GM12892 (cell line): Measurements from ENCODE around the gene OR6S1.

Experiments used
- DNase-seq: peaks from one replicate; pipeline ENCODE4 v3.0.0; 2011; ENCODE audit not compliant: insufficient read length
- FAIRE-seq: peaks from 2 replicates; lab custom pipeline; 2011; peaks lifted over from hg19 to GRCh38; lab: Jason Lieb, UNC
- POLR2A ChIP-seq: IDR thresholded peaks from 2 replicates; pipeline ENCODE4 v1.6.1; 2011; ENCODE audit warnings: low read depth, low read length, control low read depth
- POLR2AphosphoS5 ChIP-seq: IDR thresholded peaks from 2 replicates; pipeline ENCODE4 v1.6.1; 2011; ENCODE audit warnings: low read depth, low read length, control low read depth
- TAF1 ChIP-seq: IDR thresholded peaks from 2 replicates; pipeline ENCODE4 v1.6.1; 2011; ENCODE audit warnings: low read depth, mild to moderate bottlenecking, control low read depth, low read length, borderline replicate concordance

The OR6S1 gene

DNA sequence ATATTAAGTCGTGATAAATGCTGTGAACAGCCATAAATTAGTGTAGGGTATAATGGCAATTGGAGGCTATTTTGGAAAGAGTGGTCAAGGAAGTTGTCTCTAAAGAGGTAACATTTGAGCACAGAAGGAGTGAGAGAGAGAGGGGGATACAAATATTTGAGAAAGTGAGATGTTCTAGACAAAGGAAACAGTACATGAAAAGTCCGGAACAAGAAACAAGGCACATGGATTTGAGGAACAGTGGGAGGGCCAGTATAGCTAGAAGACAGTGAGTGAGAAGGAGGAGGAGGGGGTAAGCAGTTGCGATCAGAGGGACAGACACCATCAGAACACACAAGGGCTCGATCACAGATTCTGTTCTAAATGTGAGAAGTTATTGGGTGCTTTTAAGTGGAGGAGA, 30.2 kb downstream of the OR6S1 start:
- no peak for DNase-seq
- no peak for FAIRE-seq
- TF ChIP-seq TAF1 = no peak
- TF ChIP-seq POLR2AphosphoS5 = no peak
- no peak for TF ChIP-seq POLR2A

DNA sequence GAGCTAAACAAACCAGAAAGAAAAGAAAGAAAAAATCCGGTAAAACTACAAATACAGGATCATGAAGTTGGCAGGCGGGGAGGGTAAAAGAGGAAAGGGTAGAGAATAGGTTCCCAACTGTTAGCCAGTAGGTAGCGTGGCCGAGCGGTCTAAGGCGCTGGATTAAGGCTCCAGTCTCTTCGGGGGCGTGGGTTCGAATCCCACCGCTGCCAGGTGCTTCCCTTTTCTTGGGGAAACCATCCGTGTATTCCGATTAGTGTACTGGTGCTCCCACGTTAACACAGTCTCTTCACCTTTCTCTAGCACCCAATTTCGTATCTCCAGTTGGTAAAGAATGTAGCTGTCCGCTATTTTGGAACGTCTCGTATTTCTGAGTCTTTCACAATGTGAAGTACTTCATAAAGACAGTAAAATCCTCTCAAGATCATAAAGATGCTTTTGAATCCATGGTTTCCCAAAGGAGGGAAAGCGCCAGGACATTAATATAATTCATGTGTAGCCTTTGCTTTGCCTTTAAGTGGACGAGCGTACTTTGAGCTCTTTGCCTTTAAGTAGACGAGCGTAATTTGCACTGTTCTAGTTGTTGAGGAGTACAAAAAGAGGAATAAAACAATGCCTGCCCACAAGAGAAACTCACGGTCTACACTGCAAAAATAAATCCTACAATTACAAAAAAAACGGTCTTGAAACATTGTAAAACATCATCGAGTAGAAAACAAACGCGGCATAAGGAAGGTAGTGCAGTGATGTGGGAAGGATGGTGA, 31.3 kb downstream of the OR6S1 start:
- FAIRE-seq = no peak
- no peak for DNase-seq
- TF ChIP-seq TAF1 (no peak), POLR2A (no peak), POLR2AphosphoS5 (no peak)

DNA sequence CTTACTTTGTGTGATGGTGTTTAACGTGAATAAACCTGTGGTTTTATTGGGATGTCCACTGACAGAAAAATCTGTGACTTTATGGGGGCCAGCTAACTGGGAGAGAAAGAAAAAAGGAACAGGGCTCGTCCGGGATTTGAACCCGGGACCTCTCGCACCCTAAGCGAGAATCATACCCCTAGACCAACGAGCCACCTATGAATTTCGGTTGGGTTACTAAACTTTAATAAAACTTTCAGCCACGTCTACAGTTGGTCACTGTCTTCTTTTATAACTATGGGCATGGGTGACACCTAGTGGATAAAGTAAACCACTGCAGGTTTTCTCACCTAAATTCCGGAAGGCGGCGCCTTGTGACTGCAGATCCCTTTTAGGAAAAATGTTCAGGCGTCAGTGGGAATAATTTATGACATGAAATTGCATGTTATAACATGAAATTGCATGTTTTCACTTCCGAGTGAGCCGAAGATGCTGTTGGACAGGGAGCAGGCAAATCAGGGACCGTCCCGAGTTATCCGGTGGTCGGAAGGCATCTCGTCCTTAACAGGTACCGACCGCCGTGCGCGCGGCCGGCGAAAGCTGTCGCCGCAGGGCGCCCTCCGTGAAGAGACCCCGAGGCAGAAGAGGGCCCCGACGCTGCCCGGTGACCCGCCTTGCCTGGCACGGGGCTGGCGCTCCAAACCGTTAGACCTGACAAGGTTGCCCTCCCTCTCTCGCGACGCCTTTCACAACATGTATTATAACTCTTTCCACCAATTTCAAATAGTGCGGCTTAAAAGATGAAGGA, 32.1 kb downstream of the OR6S1 start:
- TF ChIP-seq POLR2A (no peak), TAF1 (no peak), POLR2AphosphoS5 (no peak)
- no peak for DNase-seq

DNA sequence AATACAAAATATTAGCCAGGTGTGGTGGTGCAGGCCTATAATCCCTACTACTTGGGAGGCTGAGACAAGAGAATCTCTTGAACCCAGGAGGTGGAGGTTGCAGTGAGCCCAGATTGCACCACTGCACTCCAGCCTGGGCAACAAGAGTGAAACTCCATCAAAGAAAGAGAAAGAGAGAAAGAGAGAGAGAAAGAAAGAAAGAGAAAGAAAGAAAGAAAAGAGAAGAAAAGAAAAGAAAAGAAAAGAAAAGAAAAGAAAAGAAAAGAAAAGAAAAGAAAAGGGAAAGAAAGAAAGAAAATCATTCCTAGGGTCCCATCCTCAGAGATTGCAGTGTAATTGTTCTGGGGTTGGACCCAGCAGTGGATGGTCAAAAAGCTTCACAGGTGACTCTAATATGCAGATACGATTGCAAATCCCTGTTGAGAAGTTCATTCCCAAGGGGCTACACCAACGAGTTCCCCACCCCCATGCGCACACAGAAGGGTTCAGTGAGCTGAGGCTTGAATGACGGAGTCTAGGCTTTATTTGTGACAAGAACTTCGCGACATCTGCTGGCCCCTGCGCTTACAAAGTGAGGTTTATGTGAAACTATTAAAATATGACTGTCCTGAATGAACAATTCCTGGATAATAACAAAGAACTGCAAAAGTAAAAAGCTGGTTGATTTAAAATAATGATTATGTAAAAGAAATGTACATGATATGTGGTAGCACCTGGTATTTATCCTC, 32.9 kb downstream of the OR6S1 start:
- FAIRE-seq (no peak), DNase-seq (no peak)
- TF ChIP-seq TAF1 (no peak), POLR2A (no peak), POLR2AphosphoS5 (no peak)

More for the DNA sequence above, 32.1 kb downstream of the OR6S1 start:
- FAIRE-seq = no peak

DNA sequence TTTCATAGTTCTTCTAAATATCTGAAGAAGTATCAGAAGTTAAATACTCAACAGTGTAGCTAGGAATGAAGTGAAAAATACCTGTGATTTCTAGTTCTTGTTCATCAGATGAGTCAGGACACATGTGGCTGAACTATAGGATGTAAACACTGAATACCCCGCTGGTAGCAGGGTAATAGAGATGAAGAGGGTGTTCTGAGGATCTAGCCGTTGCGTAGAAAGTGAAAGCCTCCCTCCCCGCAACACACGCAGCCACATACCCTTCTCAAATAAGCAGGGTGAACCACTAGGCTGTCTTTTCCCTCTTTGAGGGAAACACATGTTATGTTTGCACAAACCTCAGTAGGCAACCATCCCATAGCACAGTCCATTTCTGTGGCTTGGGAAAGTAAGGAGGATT, 33.9 kb downstream of the OR6S1 start:
- DNase-seq (no peak), FAIRE-seq (no peak)
- no peak for TF ChIP-seq POLR2AphosphoS5
- TF ChIP-seq TAF1 = no peak
- no peak for TF ChIP-seq POLR2A

DNA sequence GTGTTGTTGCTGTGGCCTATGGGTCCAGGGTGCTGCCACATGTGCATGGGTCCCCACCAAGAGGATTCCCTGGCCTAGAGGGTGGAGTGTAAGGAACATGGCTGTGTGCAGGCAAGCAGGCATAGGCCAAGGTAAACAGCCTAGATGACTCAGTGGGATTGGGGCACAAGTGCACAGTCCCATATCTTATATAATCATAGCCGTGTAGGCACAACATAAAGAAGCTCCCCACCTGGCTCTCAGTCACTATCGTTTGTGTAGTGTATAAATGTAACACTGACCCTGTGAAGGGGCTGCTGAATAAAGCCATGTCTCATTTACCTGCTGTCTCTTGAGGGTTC, 34.6 kb downstream of the OR6S1 start:
- TF ChIP-seq POLR2A (no peak), TAF1 (no peak), POLR2AphosphoS5 (no peak)
- DNase-seq = no peak
- no peak for FAIRE-seq

GRCh38 chr14:20606190-20606901, 35.1 kb downstream of the OR6S1 start:
- DNase-seq = no peak
- FAIRE-seq = no peak
- TF ChIP-seq POLR2A (no peak), TAF1 (no peak), POLR2AphosphoS5 (no peak)

DNA sequence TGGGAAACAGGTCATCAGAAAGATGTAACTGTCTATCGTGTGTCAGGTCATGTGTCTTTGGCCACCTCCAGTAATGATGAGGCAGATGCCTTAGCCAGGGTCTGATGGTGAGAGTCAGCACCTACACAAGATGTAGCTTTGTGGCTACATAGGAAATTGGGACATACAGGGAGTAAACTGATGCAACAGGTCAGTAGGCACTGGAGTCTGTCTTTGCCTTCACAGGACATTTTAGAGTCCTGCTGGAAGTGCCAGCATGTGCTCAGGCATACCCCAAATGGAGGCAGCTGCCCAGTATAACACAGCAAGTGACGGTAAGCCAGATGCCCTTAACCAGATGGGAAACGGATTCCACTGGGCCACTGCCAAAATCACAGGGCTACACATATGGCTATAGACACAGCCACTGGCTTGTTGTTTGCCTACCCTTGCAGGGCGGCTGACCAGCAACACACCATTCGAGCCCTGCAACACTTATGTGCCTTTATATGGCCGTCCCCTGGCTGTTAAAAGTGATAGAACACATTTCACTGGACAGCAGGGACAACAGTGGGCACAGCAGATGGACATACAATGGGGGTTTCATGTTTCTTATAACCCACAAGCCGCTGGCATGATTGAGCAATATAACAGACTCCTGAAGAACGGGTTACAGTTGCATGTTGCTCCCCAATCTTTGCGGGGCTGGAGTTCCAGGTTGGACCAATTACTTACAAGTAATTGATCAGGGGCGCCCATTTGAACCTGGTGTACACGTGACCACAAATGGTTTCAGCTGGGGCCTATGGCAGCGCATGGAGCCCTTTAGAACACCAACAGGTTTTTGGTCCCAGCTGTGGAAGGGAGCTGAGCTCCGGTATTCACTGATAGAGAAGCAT, 37.4 kb downstream of the OR6S1 start:
- DNase-seq (no peak), FAIRE-seq (no peak)
- TF ChIP-seq POLR2AphosphoS5 (no peak), POLR2A (no peak), TAF1 (no peak)

GRCh38 chr14:20602583-20602982, 38.9 kb downstream of the OR6S1 start:
- no peak for TF ChIP-seq POLR2AphosphoS5
- TF ChIP-seq POLR2A = no peak
- no peak for TF ChIP-seq TAF1
- DNase-seq = no peak
- FAIRE-seq = no peak

GRCh38 chr14:20601522-20601921, 40.0 kb downstream of the OR6S1 start:
- TF ChIP-seq POLR2AphosphoS5 (no peak), TAF1 (no peak), POLR2A (no peak)
- FAIRE-seq = no peak
- DNase-seq = no peak
